GM18858 (cell line): Measurements from ENCODE around the gene SNAPC4.

ENCODE experiments used
- ATAC-seq: cut with Tn5 transposase; IDR thresholded peaks from one replicate; pipeline ENCODE4 v1.9.1; 2021; ENCODE audit not compliant: unreplicated experiment

Gene SNAPC4

GRCh38 chr9:136373300-136374182 is 26.4 kb downstream of the SNAPC4 start, which contains the start of gene CARD9:
Gene CARD9, minus strand, starts transcription at chr9:136373669. Its CDS starts 1,591 bp downstream, at chr9:136372078.
- no peak for ATAC-seq

DNA sequence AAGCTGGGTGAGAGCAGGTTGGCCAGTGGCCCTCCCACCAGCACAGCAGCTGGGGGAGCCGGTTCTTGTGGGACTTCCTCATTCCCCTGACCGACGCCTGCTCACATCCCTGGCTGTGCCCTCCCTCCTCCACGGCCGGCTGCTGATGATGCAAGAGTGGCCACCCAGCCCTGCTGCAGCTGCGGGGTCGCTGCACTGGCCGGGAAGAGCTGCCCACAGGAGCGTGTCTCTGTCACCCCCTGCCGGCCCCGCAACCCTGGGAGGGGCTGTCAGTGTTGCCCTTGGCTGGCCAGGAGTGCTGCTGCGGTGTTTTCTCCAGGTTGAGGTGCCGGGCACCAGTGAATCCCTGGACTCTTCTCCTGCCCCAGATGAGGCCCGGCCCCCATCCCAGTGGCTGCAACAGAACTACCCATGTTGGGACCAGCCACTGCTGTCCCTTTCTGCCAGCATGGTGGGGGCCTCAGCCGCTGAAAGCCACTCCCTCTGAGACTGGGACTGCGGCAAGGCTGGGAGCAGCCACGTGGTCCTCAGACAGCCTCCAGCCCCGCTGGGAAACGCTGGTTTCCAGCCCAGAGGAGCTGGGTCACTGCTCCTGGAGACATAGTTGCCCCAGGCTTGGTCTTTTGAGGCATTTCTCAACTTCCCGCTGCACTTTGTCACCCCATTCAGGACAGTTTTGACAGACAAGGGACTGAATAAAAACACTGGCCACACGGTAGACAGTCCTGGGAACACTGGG is 27.2 kb downstream of the SNAPC4 start:
- no peak for ATAC-seq

- ATAC-seq: no peak
Observed at GRCh38 chr9:136372006-136372405, 28.0 kb downstream of the SNAPC4 start.

DNA sequence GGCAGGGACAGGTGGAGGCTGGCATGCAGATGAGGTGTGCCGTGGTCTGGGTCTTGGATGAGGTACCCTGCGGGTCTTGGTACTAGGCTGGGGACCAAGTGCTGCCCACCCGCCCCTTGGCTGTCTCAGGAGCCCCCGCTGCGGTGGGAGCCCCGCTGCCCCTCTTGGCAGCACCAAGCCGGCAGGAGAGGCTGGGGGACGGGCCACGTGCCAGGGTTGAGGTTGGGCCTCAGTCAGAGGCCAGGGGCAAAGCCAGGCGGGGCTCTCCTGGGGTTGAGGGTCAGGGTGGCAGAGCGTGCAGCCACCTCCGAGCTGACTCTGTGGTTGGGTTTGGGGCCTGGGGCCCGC is 28.5 kb downstream of the SNAPC4 start:
- no peak for ATAC-seq

- ATAC-seq: no peak
Observed at GRCh38 chr9:136370687-136371532, 29.1 kb downstream of the SNAPC4 start.

DNA sequence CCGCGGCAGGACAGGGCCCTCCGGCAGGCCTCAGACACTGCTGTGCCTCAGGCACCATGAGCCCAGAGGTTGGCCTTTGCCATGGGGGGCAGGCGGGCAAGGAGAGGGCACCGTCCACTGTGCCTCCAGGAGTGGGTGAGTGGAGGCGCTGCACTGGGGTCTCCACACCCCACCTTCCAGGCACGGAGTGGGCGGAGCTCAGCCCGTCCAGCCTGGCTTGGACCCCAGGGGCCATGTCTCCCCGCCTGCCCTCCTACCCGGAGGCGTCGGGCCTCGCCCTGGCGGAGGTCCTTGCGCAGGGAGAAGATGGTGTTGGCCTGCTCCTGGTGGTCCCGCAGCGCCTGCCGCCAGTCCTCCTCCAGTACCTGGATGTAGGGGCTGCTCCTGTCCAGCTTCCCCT is 29.9 kb downstream of the SNAPC4 start:
- ATAC-seq: no peak

GRCh38 chr9:136368190-136368589 is 31.8 kb downstream of the SNAPC4 start:
- no peak for ATAC-seq

- no peak for ATAC-seq
Observed at GRCh38 chr9:136367296-136368145, 32.4 kb downstream of the SNAPC4 start.

GRCh38 chr9:136366826-136367225 is 33.1 kb downstream of the SNAPC4 start:
- ATAC-seq: no peak

- no peak for ATAC-seq
Observed at GRCh38 chr9:136365775-136366222, 34.2 kb downstream of the SNAPC4 start.

DNA sequence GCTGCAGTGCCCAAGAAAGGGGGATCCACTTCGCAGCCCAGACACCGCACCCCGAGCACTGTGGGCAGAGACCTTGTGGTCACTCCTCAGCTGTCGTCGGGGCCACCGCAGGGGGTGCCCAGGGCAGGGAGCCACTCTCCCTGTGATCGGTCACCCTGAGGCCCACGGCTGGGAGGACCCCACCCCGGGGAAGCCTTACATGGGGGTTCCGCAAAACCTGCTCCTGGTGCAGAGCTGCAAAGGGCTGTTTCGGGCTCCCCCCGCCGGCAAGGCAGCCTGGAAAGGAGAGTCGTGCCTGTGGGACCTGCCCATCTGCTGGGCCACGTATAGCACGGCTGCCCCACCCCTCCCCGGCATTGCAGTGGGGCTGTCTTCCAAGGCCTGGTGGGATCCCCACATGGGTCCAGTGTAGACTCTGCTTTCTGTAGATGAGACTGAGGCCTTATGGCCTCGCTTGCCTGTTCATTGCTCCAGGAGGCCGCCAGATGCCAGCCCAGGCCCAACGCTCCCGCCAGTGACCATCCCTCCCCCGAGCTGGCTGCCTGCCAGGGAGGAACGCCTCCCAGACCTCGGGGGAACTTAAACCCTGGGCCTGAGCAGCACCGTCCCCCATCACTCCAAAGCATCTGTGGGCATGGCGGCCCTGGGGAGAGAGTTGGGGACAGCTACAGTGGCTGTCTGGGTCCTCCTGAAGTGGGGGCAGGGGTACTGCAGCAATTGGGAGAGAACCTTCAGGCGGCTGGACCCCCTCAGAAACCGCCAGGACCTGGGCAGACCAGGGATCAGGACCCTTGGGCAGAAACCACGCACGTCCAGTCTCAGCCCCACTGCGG is 34.8 kb downstream of the SNAPC4 start:
- no peak for ATAC-seq

DNA sequence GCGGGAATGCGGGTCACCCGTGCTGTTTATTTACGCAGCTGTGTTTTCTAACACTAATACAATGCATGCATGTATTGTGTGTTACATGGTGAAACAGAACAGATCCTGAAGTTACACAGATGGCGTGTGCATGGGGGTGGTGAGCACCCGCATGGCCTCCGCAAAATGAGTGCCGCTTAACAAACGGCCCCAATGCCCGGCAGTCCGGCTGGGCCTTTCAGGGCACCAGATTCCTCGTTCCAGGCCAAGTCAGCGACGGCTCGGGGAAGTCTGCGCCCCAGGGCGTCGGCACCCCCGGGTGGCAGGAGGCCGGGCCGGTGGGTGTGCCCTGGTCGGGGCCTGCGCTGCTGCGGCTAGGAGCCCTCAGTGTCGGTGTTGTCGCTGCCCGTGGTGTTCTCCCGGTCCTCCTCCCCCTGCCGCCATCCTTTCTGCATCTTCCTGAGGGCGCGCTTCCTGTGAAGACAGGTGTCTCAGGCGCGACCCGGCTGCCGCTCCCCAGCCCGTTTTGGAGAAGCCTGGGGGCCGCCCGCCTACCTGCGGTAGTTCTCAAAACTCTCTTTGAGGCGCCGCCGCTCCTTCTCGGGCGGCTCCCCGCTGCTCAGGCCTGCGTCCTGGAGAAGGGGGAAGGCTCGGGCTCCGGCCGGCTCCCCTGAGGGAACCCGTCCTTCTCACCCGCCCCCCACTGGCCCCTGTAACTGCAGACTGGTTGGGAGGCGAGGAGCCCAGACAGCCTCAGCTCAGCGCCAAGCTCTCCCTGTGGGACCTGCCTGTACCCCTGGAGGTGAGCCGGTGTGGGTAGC is 35.8 kb downstream of the SNAPC4 start:
- ATAC-seq: peak; percentile 6

GRCh38 chr9:136363106-136363948 is 36.6 kb downstream of the SNAPC4 start, which contains the start of gene DNLZ:
Gene DNLZ, minus strand, starts transcription at chr9:136363744. Its CDS starts 30 bp downstream, at chr9:136363714.
- peak; percentile 52 for ATAC-seq

GRCh38 chr9:136362450-136362784 is 37.6 kb downstream of the SNAPC4 start:
- no peak for ATAC-seq

- ATAC-seq: no peak
Observed at GRCh38 chr9:136361754-136362449, 38.1 kb downstream of the SNAPC4 start.

DNA sequence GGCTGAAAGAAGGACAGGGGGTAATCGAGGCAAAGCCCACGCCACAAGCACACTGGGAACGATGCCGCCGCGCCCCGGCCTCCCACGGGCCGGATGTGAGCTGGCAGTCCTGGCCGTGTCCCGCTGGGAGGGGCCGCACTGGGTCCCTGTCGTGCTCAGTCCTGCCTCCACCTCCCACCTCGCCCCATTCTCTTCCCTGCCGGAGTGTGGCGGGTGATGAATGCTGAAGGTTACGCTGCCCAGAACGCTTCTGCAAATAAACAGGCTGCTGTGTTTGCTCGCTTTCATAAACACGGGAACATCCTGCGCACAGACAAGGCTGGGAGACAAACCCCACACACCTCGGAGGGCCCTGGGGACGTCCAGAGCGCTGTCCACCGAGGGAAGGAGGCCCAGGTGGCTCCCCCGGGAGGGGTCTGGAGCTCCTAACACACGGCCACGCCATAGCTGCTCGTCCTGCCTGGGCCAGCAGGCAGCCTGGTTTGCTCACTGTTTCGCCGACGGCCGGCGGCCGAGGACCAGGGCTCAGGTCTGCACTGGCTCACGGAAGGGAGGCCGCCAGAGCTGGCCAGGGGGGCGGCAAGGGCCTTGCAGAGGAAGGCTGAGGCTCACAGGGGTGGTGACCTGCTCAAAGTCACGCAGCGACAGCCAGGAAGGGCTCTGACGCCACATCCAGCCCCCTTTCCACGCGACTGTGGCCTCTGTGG is 38.8 kb downstream of the SNAPC4 start:
- no peak for ATAC-seq
